Activated T-cell treated with anti-CD3 and anti-CD28 coated beads for 1 hour (primary cell): ENCODE results near the gene KLHDC8B.
"Not testable (repeated sequence)": the region's sequence is repeated elsewhere in the genome, so short reads cannot be mapped to it uniquely, and the experiment has no call there.

Experiments used
- DNase-seq: peaks from one replicate; pipeline ENCODE4 v3.0.0-alpha.2; 2020; ENCODE audit warnings: low read depth

Gene KLHDC8B

GRCh38 chr3:49183873-49184272, 12.5 kb downstream of the KLHDC8B start:
- DNase-seq, result no peak

DNA sequence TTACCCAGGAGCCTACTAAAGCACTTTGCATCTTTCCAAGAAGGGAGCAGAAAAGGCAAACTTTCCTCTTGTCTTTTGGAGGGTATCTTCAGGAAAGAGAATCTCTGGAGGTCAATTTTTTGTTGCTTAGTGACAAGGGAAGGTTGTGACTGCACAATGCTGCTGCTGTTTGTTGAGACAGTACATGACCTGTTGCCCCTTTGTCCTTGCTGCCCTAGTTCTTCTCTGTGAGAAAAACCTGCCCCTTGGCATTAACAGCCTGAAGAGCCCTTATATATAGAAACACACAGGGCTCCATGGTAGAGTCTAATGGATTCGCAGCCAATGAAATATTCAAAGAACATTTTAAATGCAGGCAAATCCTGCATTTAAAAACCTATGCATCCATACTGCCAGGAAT, 20.3 kb downstream of the KLHDC8B start:
- no peak for DNase-seq

DNA sequence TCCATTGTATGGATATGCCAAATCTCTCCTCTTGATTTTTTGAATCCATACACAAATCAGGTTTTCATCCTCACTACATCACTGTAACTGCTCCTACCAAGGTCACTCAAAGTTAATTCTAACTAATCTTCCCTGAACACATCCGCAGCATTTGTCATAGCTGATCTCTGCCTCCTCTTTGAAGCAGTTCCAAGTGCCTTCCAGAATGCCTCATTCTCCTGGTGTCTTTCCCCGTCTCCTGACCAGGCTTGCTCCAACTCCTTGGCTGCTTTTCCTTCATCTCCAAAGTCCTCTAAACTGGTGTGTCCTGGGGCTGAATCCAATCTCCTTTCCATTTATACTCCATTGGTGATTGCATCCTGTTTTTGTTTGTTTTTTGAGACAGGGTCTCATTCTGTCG, 26.8 kb downstream of the KLHDC8B start:
- DNase-seq, result no peak

DNA sequence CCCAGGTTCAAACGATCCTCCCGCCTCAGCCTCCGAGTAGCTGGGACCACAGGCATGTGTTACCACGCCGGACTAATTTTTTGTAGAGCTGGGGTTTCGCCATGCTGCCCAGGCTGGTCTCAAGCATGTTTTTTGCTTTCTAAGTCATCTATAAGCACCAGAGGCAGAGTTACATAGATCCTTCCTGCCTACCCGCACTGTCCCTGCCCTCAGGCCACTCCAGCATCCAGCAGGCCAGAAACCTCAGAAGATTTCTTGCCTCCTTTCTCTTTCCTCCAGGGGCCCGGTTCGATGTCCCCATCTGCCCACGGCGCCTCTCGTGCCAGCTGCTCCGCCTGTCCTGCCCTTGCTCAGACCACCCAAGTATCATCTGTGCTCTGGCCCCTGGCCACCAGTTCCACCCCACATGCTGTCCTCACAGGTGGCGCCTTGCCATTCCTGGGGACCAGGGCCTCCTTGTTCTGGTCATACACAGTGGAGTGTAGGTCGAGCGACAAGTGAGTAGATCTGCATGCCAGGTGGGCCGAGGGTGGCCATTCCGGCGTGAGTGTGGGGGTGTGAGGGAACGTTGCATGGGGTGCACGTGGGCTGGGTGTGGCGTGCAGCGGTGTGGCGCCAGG, 27.3 kb downstream of the KLHDC8B start:
- DNase-seq, result no peak

- no peak for DNase-seq
Measured at GRCh38 chr3:49199239-49199899, 28.0 kb downstream of the KLHDC8B start.

DNA sequence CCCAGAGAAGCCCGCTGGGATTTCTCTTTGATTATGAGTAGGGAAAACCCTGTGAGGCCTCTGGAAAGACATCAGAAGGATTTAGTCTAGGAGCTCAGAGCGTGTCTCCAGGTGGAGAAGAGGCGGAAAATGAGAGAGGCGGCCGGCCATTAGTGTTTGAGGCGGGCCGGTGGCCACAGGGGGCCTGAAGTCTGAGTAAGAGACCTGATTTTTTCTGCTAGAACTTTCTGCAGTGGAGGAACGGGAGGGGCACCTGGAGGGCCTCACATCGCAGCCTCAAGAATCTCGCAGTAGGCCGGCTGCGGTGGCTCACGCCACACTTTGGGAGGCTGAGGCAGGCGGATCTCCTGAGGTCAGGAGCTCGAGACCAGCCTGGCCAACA, 28.5 kb downstream of the KLHDC8B start:
- no peak for DNase-seq

DNA sequence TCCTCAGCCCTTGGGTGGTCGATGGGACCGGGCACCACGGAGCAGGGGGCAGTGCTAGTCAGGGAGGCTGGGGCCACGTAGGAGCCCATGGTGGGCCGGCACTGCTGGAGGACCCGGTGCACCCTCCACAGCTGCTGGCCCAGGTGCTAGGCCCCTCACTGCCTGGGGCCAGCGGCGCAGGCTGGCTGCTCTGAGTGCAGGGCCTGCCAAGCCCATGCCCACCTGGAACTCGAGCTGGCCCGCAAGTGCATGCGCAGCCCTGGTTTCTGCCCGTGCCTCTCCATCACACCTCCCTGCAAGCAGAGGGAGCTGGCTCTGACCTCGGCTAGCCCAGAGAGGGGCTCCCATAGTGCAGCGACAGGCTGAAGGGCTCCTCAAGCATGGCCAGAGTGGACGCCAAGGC, 42.1 kb downstream of the KLHDC8B start:
- no peak for DNase-seq

DNA sequence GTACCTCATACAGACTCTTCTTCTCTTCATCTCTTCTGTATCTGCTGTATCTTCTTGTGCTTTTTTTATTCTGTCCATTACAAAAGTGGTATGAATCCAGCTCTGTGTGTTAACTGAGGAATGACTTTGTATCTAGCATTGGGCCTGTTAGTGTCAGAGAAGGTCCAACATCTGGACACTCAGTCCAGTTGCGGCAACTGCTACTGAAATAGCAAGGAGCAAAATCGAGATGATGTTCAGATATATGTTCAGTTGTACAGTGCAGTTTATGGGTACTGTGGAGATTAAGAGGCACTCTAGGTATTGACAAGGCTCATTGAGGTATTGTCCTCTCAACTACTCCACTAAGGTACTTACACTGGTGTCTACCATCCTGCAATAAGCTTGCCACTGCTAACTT, 42.6 kb downstream of the KLHDC8B start:
- no peak for DNase-seq

- not testable (repeated sequence) for DNase-seq
Measured at GRCh38 chr3:49216687-49217086, 45.3 kb downstream of the KLHDC8B start.

GRCh38 chr3:49217108-49217507, 45.7 kb downstream of the KLHDC8B start:
- DNase-seq, result not testable (repeated sequence)

DNA sequence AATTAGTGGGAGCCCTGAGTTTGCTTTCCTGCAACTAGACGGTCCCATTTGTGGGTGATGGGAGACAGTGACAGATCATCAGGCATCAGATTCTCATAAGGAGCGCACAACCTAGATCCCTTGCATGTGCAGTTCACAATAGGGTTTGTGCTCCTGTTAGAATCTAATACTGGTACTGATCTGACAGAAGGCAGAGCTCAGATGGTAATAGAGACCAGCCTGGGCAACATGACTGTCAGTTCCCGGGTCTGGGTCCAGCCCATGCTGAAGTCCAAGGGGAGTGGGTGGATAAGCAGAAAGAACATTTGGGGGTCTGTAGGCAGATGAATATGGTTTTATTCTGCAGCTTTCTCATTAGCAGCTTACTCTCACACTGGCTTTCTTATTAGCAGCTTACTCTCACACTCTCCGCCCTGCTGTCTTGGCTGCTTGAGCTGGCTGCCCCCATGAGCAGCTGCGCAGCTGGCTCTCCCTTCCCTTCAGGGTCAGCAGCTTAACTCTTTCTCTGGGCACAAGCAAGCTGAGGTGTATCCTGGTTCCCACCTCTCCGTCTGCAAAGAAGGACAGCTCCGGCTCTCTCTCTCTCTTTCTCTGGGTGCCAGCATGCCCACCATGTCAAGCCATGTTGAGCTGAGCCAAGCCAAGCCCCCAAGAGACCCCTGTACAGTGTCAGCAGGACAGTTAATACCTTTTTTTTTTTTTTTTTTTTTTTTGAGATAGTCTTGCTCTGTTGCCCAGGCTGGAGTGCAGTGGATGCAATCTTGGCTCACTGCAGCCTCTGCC, 46.5 kb downstream of the KLHDC8B start:
- no peak for DNase-seq

GRCh38 chr3:49218471-49218989, 47.1 kb downstream of the KLHDC8B start:
- not testable (repeated sequence) for DNase-seq

GRCh38 chr3:49219132-49219531, 47.7 kb downstream of the KLHDC8B start:
- no peak for DNase-seq

DNA sequence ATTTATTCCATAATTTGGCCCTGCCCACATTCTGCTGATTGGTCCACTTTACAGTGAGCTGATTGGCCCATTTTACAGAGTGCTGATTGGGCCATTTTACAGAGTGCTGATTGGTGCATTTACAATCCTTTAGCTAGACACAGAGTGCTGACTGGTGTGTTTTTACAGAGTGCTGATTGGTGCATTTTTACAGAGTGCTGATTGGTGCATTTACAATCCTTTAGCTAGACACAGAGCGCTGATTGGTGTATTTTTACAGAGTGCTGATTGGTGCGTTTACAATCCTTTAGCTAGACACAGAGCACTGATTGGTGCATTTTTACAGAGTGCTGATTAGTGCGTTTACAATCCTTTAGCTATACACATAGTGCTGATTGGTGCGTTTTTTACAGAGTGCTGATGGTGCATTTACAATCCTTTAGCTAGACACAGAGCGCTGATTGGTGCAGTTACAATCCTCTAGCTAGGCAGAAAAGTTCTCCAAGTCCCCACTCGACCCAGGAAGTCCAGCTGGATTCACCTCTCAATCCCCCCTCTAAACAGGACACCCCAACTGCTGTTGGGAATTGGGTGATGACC, 49.7 kb downstream of the KLHDC8B start:
- not testable (repeated sequence) for DNase-seq

GRCh38 chr3:49222002-49222401, 50.6 kb downstream of the KLHDC8B start:
- DNase-seq, result no peak
